Islet precursor cell (in vitro differentiated cells): ENCODE results near the gene MAST1.
"Not testable (repeated sequence)": the region's sequence is repeated elsewhere in the genome, so short reads cannot be mapped to it uniquely, and the experiment has no call there.

ENCODE experiments used
- DNase-seq: peaks from one replicate; pipeline ENCODE4 v3.0.0-alpha.2; 2018

The MAST1 gene

DNA sequence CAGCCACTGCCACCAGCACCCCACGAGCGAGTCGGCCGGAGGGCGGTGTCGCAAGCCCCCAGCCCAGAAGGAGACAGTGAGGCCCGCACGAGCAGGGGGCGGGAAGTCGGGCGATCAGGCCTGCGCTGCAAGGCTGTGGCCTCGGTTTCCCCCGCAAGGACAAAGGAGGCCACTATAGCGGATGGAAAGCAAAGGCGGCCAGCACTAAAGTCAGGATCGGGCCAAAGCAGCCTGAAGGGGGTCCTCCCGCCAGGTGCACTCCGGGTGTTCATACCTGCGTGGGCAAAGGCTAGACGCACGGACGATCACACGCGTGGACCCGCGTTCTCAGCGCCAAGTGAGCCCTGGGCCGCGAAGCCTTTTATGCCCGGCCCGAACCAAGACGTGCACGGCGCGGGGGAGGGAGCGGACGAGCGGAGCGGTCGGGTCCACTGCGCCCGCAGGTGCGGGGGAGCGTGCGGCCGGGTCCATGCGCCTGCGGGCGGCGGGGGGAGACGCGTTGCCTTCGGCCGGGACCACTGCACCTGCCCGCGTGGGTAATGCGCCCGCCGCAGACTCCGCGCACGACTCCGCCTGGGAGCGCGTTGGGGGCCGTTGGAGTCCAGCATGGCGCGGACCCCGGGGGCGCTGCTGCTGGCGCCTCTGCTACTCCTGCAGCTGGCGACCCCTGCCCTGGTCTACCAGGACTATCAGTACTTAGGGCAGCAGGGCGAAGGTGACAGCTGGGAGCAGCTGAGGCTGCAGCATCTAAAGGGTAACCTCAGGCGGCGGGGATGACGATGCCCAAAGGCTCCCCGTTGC is 36.6 kb upstream of the MAST1 start, which contains the start of the genes PRDX2 and THSD8:
PRDX2 (minus strand) TSS at position 335 of the 801 bp plus-strand sequence. CDS start 539 bp downstream, outside the sequence.
THSD8 (plus strand) TSS at position 604 of the 801 bp plus-strand sequence; CDS start at position 607, 3 bp downstream.
- peak; percentile 80 for DNase-seq

DNA sequence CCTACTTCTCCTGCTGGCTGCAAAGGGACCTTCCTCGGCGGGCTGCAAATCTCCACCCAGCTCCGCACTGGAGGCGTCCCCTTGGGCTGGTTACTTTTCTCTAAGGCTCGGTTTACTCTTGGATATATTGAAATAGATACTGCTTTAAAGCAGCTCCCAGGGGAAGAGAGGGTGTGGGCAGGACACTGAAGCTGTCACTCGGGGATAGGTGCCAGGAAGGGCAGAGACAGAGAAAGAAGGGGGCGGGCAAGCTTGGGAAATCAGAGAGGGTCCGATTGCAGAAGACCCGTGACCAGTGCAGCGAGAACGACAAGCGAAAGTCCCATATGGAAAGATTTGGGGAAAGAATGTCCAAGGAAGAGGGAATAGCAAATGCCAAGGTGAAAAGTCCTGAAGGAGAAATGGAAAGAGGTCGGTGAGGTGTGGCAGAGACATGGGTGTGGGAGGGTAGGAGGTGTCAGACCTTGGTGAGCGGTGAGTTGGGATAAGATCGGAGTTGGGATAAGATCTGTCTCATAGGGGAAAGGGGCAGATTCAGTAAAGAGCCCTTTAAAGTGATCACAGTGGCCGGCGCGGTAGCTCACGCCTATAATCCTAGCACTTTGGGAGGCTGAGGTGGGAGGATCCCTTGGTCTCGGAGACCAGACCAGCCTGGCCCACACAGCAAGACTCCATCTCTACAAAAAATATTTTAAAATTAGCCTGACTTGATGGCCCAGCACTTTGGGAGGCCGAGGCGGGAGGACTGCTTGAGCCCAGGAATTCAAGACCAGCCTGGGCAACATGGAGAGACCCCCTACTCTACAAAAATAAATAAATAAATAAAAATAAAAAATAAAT is 35.8 kb upstream of the MAST1 start:
- DNase-seq = no peak

DNA sequence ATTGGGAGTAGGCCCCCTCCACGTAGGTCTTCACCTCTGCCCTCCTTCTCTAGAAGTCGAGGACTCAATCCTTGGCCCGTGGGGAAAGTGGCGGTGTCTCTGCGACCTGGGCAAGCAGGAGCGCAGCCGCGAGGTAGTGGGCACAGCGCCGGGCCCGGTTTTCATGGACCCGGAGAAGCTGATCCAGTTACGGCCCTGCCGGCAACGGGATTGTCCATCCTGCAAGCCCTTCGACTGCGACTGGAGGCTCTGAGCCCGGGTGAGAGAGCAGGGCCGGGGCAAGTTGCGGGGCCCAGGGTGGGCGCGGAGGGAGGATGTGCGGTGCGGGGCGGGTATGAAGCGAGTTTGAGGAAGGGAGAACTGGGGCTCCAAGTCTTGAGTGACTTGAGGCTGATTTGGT is 34.3 kb upstream of the MAST1 start:
- DNase-seq = no peak

DNA sequence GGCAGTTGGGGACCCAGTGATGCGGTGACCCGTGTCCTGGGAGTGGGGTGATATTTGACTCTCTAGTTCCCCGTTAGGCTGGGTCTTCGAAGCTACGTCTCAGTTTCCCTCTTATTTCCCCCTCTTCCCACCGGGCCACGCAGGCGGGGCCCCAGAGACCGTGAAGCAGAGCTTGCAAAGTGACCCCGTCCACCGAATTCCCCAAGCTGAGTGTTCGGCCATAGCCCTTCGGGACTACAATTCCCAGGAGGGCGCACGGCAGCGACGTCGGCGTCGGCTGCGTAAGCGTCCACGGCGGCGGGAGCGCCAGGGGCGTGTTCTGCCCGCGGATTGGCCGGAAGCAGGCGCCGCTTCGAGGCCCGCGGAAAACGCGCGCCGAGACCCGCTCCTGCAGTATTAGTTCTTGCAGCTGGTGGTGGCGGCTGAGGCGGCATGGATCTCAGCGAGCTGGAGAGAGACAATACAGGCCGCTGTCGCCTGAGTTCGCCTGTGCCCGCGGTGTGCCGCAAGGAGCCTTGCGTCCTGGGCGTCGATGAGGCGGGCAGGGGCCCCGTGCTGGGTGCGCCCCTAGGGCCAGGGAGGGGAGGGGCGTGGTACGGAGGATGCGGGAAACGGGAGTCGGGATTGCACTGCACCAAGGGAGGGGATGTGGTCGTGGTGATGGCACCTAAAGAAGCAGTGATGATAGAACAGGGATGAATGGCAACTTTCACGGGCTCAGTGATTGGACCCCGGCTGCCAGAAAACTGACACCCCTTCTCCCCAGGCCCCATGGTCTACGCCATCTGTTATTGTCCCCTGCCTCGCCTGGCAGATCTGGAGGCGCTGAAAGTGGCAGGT is 31.9 kb upstream of the MAST1 start, which contains the start of gene RNASEH2A:
RNASEH2A (plus strand) TSS at position 343 of the 840 bp plus-strand sequence; CDS start at position 433, 90 bp downstream.
- peak; percentile 94 for DNase-seq

DNA sequence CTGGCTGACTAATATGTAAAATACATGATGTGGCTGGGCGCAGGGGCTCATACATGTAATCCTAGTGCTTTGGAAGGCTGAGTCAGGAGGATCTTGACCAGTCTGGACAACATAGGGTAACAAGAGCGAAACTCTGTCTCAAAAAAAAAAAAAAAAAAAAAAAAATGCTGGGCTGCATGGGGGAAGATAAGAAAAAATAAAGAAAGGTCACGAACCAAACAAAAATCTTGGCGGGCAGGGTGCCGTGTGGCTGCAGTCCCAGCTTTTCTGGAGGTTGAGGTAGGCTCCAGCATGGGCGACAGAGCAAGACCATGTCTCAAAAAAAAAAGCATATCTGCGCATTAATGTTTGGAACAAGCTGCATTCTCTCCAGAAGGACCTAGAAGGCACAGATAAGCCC is 23.2 kb upstream of the MAST1 start:
- DNase-seq = no peak

DNA sequence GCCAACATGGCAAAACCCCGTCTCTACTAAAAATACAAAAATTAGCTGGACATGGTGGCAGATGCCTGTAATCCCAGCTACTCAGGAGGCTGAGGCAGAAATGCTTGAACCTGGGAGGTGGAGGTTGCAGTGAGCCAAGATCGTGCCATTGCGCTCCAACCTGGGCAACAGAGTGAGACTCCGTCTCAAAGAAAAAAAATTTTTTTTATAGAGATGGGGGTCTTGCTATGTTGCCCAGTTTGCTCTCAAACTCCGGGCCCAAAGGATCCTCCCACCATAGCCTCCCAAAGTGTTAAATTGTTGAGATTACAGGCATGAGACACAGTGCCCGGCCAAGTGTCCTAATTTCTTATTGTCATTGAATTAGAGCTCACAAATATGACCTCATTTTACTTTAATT is 21.1 kb upstream of the MAST1 start:
- DNase-seq = not testable (repeated sequence)

DNA sequence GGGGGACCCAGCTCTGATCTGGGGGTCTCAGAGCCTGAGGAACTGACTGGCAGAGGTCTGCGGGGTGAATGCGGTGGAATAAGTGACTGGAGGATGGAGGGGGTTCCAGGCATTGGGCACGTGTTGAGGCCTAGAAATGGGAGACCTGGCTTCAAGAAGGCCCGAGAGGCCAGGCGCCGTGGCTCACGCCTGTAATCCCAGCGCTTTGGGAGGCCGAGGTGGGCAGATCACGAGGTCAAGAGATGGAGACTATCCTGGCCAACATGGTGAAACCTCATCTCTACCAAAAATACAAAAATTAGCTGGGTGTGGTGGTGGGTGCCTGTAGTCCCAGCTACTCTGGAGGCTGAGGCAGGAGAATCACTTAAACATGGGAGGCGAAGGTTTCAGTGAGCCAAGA is 20.5 kb upstream of the MAST1 start:
- DNase-seq = not testable (repeated sequence)

DNA sequence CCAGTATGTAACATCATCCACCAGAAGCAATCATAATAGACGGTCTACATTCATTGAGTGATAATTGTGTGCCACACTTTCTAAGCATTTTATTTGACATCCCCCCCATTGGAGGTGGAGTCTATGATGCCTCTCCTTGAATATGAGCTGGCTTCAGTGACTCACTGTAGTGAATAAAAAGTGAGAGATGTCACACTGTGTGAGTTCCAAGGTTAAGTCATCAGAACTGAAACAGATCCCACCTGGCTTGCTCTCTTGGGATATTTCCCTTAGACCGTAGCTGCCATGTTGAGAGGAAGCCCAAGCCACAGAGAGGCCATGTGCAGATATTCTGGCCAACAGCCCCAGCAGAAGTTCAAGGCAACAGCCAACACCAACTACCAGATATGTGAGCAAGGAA is 16.6 kb upstream of the MAST1 start:
- DNase-seq = no peak

DNA sequence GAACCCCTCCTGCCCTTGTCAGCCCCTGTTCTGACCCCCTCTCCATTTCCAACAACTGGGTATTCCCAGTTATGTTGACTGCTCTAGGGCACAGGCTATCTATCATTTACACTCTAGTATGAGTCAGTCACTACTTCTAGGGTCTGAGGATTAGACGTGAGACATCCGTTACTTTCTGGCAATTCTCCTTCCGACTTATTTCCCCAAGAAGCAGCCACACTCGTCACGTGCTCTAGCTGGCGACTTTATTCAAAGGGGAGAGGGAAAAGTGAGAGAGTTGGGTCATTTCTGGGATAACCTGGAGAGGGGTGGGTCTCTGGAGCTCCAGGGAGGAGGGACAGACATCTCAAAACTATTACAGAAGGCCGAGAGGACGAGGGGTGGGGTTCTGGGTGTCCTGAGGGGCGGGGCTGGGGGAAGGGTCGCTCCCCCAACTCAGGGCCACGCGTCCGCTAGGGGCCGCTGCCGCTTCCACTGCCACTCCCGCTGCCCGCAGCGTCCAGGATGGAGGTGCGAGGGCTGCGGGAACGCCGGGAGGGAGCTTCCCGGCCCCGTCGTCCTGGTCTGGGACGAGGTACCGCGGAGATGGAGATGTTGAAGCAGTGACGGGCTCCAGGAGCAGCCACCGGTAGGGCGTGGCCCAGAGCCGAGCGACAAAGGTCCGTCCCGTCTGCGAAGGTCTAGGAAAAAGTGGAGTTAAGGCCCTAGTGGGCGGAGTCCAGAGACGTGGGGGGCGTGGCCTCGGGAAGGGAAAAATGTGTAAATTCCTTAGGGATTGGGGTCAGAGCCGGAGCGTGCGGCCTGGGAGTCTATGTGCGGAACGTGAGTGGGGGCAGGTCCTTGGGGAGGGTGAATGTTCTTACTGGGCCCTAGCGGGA is 12.8 kb upstream of the MAST1 start:
- peak; percentile 85 for DNase-seq

DNA sequence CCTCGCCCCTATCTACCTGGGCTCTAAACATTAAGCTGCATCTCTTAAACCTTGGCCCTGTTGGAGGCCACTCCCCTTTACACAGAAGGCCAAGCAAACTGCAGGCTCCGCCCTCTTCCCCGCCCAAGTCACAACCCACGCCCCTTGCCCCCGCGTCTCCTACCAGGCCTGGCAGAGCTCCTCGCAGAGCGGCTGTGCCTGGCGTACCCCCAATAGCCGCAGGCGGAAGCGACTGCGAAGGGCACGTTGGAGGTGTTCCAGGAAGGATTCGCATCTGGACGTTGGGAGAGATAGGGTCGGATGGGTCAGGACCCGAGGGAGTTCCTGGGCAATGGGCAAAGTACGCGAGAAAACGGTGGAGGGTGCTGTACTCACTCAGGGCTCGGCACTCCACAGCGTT is 9.8 kb upstream of the MAST1 start:
- peak; percentile 80 for DNase-seq

DNA sequence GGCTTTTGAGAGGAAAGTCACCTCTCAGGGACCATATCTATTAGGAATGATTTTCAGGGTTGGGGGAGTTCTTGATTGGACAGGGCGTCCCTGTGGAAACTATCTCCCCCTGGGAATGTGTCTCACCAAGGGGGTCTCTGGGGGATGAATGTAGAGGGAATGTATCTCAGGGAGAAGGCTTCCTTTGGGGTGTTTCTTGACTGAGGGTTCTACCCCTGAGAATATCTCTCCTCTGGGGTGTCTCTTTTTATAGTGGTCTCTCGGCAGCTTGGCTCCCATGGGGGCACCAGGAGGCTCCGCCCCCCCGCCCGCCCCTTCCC is 4.9 kb upstream of the MAST1 start:
- no peak for DNase-seq

DNA sequence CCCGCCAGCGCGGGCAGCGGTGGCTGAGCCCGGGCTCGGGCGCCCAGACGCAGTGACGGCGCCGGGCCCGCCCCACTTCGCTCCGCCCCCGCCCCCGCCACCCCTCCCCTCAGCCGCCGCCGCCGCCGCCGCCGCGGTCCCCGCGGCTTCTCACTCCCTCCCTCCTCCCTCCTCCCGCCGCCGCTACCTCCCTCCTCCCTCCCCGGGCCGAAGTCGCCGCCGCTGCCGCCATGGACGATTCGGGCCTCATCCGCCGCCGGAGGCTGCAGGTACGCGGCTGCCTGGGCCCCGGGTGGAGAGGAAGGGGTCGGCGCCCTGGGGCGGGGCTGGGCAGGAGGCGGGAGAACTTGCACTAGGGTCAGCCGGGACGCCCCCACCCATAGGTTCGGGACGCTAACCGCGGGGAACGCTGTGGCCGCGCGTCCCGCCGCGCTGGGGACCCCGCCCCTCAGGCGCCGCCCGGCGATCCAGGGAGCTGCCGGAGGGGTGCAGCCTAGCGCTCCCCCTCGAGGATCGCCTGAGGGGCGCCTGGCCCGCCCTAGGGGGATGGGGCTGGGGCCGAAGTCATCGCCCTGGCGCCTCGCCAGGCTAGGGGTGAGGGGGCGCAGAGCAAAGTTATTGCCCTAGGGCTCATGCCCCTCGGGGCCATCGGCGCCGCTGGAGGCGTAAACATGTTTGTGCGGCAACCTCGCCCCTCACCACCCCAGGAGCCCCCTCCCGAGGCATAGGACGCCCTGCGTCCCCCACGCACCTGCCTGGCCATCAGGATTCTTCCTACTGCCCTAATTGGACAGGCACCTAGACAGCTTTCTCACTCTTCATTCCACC is 4.4 kb upstream of the MAST1 start:
- peak; percentile 81 for DNase-seq

DNA sequence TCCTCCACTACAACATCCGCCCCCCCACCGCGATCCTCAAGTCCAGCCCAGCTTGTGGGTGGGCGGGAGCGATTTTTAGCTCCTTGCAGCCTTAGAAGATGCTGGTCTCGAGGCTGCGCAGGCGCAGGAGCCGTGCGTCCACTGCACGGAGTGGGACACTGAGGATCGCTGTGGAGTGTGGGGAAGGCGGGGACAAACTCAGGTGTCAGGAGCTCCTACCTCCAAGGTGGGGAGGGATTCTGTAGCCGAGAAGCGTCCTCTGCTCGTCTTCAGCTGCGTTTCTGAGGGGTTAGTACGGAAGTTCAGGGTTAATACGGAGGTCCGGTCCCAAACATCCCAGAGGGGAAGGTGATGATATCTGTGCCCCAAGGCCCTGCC is 3.8 kb upstream of the MAST1 start, which contains the start of gene RTBDN:
RTBDN (minus strand) TSS at position 14 of the 378 bp plus-strand sequence. CDS start 4,600 bp downstream, outside the sequence.
- peak; percentile 66 for DNase-seq

DNA sequence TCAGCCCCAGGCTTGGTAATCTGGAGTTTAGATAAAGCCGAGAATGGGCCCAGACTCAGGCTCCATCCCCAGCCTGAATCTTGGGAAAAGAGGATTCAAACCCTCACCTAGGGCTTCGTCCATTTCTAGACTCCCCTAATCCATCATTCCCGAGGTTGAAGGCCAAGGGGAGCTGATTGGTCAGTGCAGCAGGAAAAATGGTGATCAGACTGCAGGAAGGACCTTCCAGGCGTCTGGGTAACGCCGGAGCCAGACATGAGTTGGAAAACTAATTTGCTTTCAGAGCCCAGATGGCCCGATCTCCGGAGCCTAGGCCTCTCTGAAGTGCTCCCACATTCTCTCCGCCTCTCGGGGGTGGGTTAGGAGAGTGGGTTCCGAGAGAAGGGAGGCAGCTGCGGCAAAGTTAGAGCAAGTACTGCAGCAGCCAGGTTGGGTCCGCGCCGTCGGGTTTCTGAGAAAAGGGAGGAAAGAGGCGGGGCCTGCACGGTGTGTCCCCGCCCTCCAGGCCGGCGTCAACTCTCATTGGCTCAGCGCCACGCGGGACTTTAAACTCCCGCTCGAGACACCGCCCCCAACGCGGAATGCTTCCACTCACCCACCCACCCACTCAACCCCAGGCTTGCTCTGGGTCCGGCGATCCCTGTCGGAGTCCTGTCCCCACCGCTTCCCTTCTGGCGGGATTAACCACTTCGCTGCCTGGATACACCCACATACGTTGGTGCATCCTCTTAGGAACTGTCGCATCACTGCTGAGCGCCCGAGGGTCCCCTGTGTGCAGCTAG is 3.1 kb upstream of the MAST1 start:
- DNase-seq = peak; percentile 68

DNA sequence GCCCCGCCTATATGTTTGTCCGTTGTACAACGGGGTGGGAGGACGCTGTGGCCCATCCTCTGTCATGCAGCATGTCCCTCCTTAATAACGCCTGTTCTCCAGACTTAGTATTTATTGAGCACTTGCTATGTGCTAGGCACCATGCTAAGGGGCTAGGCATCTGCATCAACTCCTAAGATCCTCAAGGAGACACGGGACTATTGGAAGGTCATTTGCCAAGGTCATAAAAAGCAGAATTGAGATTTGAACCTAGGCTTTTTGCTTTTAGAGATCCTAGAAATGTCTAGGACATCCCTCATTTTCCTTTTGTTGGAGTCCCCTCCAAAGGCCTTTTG is 1.8 kb upstream of the MAST1 start:
- DNase-seq = no peak

DNA sequence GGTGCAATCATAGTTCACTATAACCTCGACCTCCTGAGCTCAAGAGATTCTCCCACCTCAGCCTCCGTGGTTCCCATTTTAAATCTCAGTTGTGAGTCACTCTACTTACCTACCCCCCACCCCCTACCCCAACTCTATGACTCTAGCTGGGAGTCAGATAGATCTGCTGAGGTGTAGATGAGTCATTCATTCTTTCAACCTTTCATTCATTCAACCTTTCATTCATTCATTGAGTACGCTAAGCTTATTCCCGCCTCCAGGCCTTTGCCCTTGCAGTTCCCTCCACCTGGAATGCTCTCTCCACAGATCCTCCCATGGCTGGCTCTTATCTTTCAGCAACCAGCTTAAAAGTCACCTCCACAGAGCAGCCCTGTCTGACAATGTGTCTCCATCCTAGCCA is 1.1 kb upstream of the MAST1 start:
- DNase-seq = peak; percentile 66

DNA sequence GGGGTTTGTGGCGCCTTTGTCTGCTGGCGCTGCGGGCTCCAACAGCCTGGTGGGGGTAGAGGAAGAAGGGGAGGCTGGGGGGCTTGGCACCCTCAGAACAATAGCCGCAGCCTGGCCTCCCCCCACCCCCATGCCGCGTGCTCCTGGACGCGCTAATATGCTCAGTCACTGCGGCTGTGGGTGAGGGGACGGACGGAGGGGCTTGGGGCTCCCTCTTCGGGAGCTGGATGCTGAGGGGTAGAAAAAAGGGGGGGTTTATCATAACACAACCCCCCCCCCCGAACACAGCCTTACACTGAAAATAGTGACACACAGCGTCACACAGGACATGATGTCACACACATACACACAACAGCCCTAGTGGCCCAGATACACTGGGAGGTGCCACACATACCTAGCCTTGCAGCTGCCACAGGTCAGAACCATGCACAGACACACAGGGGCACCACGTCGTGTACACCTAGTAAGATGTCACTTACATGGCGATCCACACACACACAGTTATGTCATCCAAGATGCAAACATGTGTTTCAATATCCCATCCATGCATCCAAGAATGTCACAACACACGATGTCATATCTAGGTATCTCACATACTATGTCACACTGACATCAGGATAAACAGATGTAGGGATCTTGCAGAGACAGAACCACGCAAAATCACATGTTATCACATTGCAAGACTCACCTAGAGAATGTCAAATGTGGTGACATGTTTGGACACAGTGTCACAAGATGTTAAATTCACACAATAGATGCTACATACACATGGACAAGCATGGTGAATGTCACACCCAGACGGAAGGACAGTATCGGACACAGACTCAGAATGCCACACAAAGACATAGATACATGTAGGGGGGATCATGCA is 806 bp downstream of the MAST1 start:
- DNase-seq = no peak

DNA sequence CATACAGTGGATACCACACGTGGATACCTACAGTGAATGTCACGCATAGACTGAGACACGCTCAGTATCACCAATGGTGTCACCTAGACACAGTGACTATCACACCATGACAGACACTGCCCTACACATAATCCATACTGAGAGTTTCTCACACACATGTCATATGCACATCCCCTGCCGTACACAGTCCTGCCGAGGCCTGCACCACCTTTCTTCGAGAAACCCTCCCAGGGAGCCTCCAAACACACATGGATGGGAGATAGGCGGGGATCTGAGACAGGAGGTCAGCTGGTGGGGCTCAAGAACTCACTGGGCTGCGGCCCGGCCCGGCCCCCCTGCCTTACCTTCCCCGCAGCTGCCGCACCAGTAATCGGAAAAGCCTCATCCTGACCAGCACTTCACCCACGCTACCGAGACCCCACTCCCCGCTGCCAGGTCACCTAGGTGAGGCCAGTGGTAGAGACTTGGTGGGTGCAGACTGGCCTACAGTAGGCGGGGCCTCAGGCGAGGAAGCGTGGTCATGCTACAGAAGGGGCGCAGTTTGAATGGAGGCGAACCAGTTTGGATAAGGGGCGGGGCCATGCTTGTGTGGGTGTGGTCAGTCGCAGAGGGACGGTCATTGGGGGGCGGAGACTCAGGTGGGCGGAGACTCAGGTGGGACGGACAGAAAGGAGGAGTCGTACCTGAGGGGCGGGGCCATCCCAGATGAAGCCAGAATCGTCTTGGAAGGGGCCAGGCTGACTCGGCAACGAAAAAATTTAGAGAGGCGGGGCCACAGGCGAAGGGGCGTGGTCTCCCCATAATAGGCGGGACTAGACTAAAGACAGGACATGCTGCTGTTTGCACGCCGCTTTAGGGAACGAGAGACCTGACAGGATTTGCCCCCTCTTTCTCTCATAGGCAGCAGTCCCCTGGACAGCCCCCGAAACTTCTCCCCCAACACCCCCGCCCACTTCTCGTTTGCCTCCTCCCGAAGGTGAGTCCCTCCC is 2.1 kb downstream of the MAST1 start:
- DNase-seq = peak; percentile 97
